HG03064 (cell line): Measurements from ENCODE around the gene UQCR10.

Experiments
- ATAC-seq: cut with Tn5 transposase; IDR thresholded peaks from one replicate; pipeline ENCODE4 v1.9.1; 2021; ENCODE audit warnings: low read depth; ENCODE audit not compliant: unreplicated experiment

Gene UQCR10

GRCh38 chr22:29758068-29758622, 9.0 kb upstream of the UQCR10 start:
- ATAC-seq = no peak

GRCh38 chr22:29758959-29759358, 8.2 kb upstream of the UQCR10 start:
- no peak for ATAC-seq

GRCh38 chr22:29762263-29762662, 4.9 kb upstream of the UQCR10 start:
- ATAC-seq = no peak

- ATAC-seq = peak; percentile 17
Measured at GRCh38 chr22:29765905-29766631, 1.1 kb upstream of the UQCR10 start.

- ATAC-seq = peak; percentile 83
Measured at GRCh38 chr22:29766632-29767170, 468 bp upstream of the UQCR10 start, which contains the start of gene ZMAT5. Gene ZMAT5, minus strand, starts transcription at chr22:29767007. Its CDS starts 18,463 bp downstream, at chr22:29748544.

GRCh38 chr22:29768052-29768693, 1.0 kb downstream of the UQCR10 start:
- ATAC-seq = no peak

- no peak for ATAC-seq
Measured at GRCh38 chr22:29769723-29770321, 2.7 kb downstream of the UQCR10 start.

- ATAC-seq = no peak
Measured at GRCh38 chr22:29772170-29772641, 5.0 kb downstream of the UQCR10 start.

- no peak for ATAC-seq
Measured at GRCh38 chr22:29773233-29773632, 6.1 kb downstream of the UQCR10 start.

- ATAC-seq = no peak
Measured at GRCh38 chr22:29780220-29780619, 13.1 kb downstream of the UQCR10 start.

GRCh38 chr22:29780748-29781676, 13.8 kb downstream of the UQCR10 start:
- ATAC-seq = no peak

- ATAC-seq = no peak
Measured at GRCh38 chr22:29782061-29782845, 15.1 kb downstream of the UQCR10 start.

- ATAC-seq = no peak
Measured at GRCh38 chr22:29784451-29785361, 17.5 kb downstream of the UQCR10 start.

- ATAC-seq = no peak
Measured at GRCh38 chr22:29786031-29786430, 18.9 kb downstream of the UQCR10 start.

- no peak for ATAC-seq
Measured at GRCh38 chr22:29787371-29787980, 20.3 kb downstream of the UQCR10 start.

GRCh38 chr22:29788339-29789279, 21.4 kb downstream of the UQCR10 start:
- ATAC-seq = no peak

GRCh38 chr22:29790061-29790460, 22.9 kb downstream of the UQCR10 start:
- no peak for ATAC-seq
